CD14-positive monocyte (primary cell): ENCODE data around the gene SEMA6B. TPM values are rescaled to one million over a fixed set of nuclear protein-coding genes. Genes with fewer than 3 reads are reported as not detected.

Experiments used
- DNase-seq, 3 donors: peaks; one replicate each; pipeline ENCODE4 v3.0.0-alpha.2; 2011 to 2022
- H2AFZ ChIP-seq: 2 replicates; pipeline ENCODE4 v1.6.0; 2012; ENCODE audit warnings: mild to moderate bottlenecking, low read depth, low read length, inconsistent platforms; ENCODE audit not compliant: insufficient read depth, poor library complexity, severe bottlenecking
- H3K27ac ChIP-seq, 2 donors: 1 replicate in 1 of 2; 2 replicates in 1 of 2; pipeline ENCODE4 v1.5.1; 2012 to 2013; ENCODE audit warnings: low read length in 2 of 2, control low read depth in 1 of 2, inconsistent platforms in 1 of 2, low read depth in 1 of 2, mild to moderate bottlenecking in 1 of 2
- H3K27me3 ChIP-seq, 2 donors: one replicate each; pipeline versions ENCODE4 v1.6.0 to v1.6.1; 2011 to 2013; ENCODE audit warnings: low read length in 2 of 2; ENCODE audit not compliant: control insufficient read depth in 2 of 2, insufficient read depth in 2 of 2
- H3K36me3 ChIP-seq, 2 donors: replicated peaks in 1 of 2; 1 replicate in 1 of 2; 2 replicates in 1 of 2; pipeline versions ENCODE4 v1.5.1 to v1.6.1; 2012 to 2013; ENCODE audit warnings: low read length in 2 of 2, control low read depth in 1 of 2, inconsistent platforms in 1 of 2, mild to moderate bottlenecking in 1 of 2; ENCODE audit not compliant: insufficient read depth in 2 of 2, control insufficient read depth in 1 of 2
- H3K4me1 ChIP-seq, 2 donors: 1 replicate in 1 of 2; 2 replicates in 1 of 2; pipeline versions ENCODE4 v1.5.1 to v1.6.1; 2012 to 2013; ENCODE audit warnings: low read length in 2 of 2, control low read depth in 1 of 2, inconsistent platforms in 1 of 2, mild to moderate bottlenecking in 1 of 2, moderate library complexity in 1 of 2; ENCODE audit not compliant: insufficient read depth in 2 of 2, control insufficient read depth in 1 of 2
- H3K4me2 ChIP-seq: replicated peaks from 2 replicates; pipeline ENCODE3; 2012; ENCODE audit warnings: low read length, moderate library complexity, mild to moderate bottlenecking; ENCODE audit not compliant: poor library complexity, severe bottlenecking; ENCODE audit errors: extremely low read depth
- H3K4me3 ChIP-seq, 3 experiments: fragments of 200-600 bp in 1 of 3; sonication (generic) in 1 of 3; replicated peaks in 1 of 3; 1 replicate in 2 of 3; 2 replicates in 1 of 3; pipeline ENCODE4 v1.5.1; 2011 to 2013; ENCODE audit warnings: low read length in 3 of 3, mild to moderate bottlenecking in 3 of 3, control low read depth in 2 of 3, low read depth in 2 of 3, inconsistent platforms in 1 of 3, moderate library complexity in 1 of 3
- H3K79me2 ChIP-seq: 2 replicates; pipeline ENCODE4 v1.6.0; 2012; ENCODE audit warnings: mild to moderate bottlenecking, control low read depth, inconsistent platforms, low read length, moderate library complexity; ENCODE audit not compliant: insufficient read depth
- H3K9ac ChIP-seq: 2 replicates; pipeline ENCODE4 v1.6.0; 2017; ENCODE audit warnings: low read length, mild to moderate bottlenecking; ENCODE audit not compliant: insufficient read depth, poor library complexity, severe bottlenecking
- H3K9me3 ChIP-seq, 2 donors: replicated peaks in 1 of 2; 1 replicate in 1 of 2; 2 replicates in 1 of 2; pipeline versions ENCODE4 v1.5.1 to v1.6.1; 2012 to 2013; ENCODE audit warnings: low read length in 2 of 2, control low read depth in 1 of 2; ENCODE audit not compliant: control insufficient read depth in 1 of 2, insufficient read depth in 1 of 2
- H4K20me1 ChIP-seq: 2 replicates; pipeline ENCODE4 v1.6.0; 2012; ENCODE audit warnings: mild to moderate bottlenecking, low read length, control low read depth, moderate library complexity; ENCODE audit not compliant: insufficient read depth
- H3K27ac Mint-ChIP-seq, 7 donors: one replicate each; pipeline ENCODE4 v1.8.0; 2020; ENCODE audit warnings: mild to moderate bottlenecking in 7 of 7, mixed read lengths in 7 of 7, moderate library complexity in 6 of 7, inconsistent platforms in 2 of 7
- H3K27me3 Mint-ChIP-seq, 3 donors: one replicate each; pipeline ENCODE4 v1.8.0; 2021 to 2022; ENCODE audit warnings: low read depth in 3 of 3, mild to moderate bottlenecking in 3 of 3, mixed read lengths in 3 of 3, moderate library complexity in 3 of 3, inconsistent platforms in 1 of 3
- H3K36me3 Mint-ChIP-seq, 2 donors: one replicate each; pipeline ENCODE4 v1.8.0; 2020; ENCODE audit warnings: mixed read lengths in 2 of 2, inconsistent platforms in 1 of 2, mild to moderate bottlenecking in 1 of 2
- H3K4me1 Mint-ChIP-seq: one replicate; pipeline ENCODE4 v1.8.0; 2020; ENCODE audit warnings: mild to moderate bottlenecking, mixed read lengths
- H3K4me3 Mint-ChIP-seq, 2 donors: one replicate each; pipeline ENCODE4 v1.8.0; 2020; ENCODE audit warnings: mild to moderate bottlenecking in 2 of 2, mixed read lengths in 2 of 2, moderate library complexity in 1 of 2
- H3K9me3 Mint-ChIP-seq, 7 donors: one replicate each; pipeline ENCODE4 v1.8.0; 2020 to 2022; ENCODE audit warnings: mixed read lengths in 7 of 7, mild to moderate bottlenecking in 6 of 7, moderate library complexity in 6 of 7, inconsistent platforms in 2 of 7
- CTCF ChIP-seq: fragments of 200-600 bp; IDR thresholded peaks from one replicate; pipeline ENCODE4 v1.8.0; 2022; ENCODE audit warnings: antibody characterized with exemption, mild to moderate bottlenecking
- WGBS: methylation state at CpG from one replicate; pipeline ENCODE4 v1.1.5; 2013; ENCODE audit warnings: missing lambda C conversion rate; ENCODE audit not compliant: insufficient coverage; 5-methylcytosine and 5-hydroxymethylcytosine counted together
- intact Hi-C, 2 donors: fragments of 100-400 bp; cut with micrococcal nuclease; formaldehyde crosslinking; loops; one replicate each; pipeline versions ENCODE4 v1.15.0 to v1.15.1; 2023
- polyA plus RNA-seq, 3 donors: library from polyadenylated mRNA; depleted of rRNA in 1 of 3; unstranded in 2 of 3; stranded (reverse) in 1 of 3; fragments of 300-500 nt in 2 of 3; fragments of >200 nt in 1 of 3; fragmentation: Illumina TruSeq in 2 of 3; gene quantifications; 1 replicate in 2 of 3; 2 replicates in 1 of 3; pipeline ENCODE4 v1.2.3, GENCODE V29; 2012 to 2021

SEMA6B gene
- polyA plus RNA-seq, 3 donors = 0.12 to 1.6 (median 0.87) TPM

- Histone ChIP-seq H3K9me3 (no peaks in the 10 kb centered on the region), H2AFZ (no peak overlapping the region), H3K4me1 (peaks cover 0 to 6% of the 10 kb centered on the region in 2 donors), H4K20me1 (no peaks in the 10 kb centered on the region), H3K4me2 (no peak overlapping the region), H3K36me3 (peaks cover 0 to 2% of the 10 kb centered on the region in 2 donors), H3K9ac (no peak overlapping the region), H3K79me2 (no peaks in the 10 kb centered on the region), H3K27me3 (no peaks in the 10 kb centered on the region), H3K27ac (no peak overlapping the region), H3K4me3 (no peak overlapping the region)
- no peaks in the 10 kb centered on the region for H3K9me3 Mint-ChIP-seq
- no peak for TF ChIP-seq CTCF
- WGBS = 85% methylated on average over 36 of the region's 37 CpGs
- peaks cover 7% of the 10 kb centered on the region for H3K4me1 Mint-ChIP-seq
- H3K27me3 Mint-ChIP-seq = peaks cover 3 to 7% (median 4%) of the 10 kb centered on the region in 3 donors
- intact Hi-C loops = no loop called here
- H3K27ac Mint-ChIP-seq = no peak overlapping the region
- H3K4me3 Mint-ChIP-seq = no peak overlapping the region
- DNase-seq = no peak
- H3K36me3 Mint-ChIP-seq = peaks cover 9 to 15% of the 10 kb centered on the region in 2 donors
Measured at GRCh38 chr19:4510435-4511255, 48.8 kb downstream of the SEMA6B start.

DNA sequence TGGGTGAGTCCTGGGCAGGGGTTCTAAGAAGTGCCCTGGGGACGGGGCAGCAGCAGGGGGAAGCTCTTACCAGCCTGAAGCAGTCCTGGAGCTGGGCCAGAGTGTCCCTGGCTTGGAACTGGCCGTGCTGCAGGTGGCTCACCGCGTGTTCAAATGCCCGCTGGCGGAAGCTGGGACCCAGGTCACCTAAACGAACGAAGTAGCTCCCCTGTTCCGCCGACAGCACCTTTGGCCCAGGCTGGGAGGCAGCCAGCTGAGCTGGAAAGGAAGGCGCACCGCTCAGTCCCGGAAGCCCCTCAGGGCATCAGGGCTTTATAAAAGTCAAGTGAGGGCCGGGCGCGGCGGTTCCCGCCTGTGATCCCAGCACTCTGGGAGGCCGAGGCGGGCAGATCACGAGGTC lies 50.8 kb downstream of the SEMA6B start:
- H3K27me3 ChIP-seq = no peaks in the 10 kb centered on the region
- no peak overlapping the region for H3K4me2 ChIP-seq
- no peak overlapping the region for H3K9ac ChIP-seq
- H3K9me3 ChIP-seq = no peaks in the 10 kb centered on the region
- no peak overlapping the region for H3K27ac ChIP-seq
- TF ChIP-seq CTCF = no peak
- no peaks in the 10 kb centered on the region for H3K9me3 Mint-ChIP-seq
- 95% methylated on average over 13 of the region's 21 CpGs for WGBS
- H3K4me1 ChIP-seq = peaks cover 0 to 6% of the 10 kb centered on the region in 2 donors
- no peak overlapping the region for H2AFZ ChIP-seq
- H3K4me1 Mint-ChIP-seq = peaks cover 7% of the 10 kb centered on the region
- H3K27me3 Mint-ChIP-seq = peaks cover 1 to 3% (median 1%) of the 10 kb centered on the region in 3 donors
- H4K20me1 ChIP-seq = no peaks in the 10 kb centered on the region
- H3K4me3 ChIP-seq = no peak overlapping the region
- no peak overlapping the region for H3K27ac Mint-ChIP-seq
- no peak overlapping the region for H3K4me3 Mint-ChIP-seq
- H3K36me3 ChIP-seq = peaks cover 0 to 8% of the 10 kb centered on the region in 2 donors
- H3K79me2 ChIP-seq = no peaks in the 10 kb centered on the region
- peaks cover 15 to 26% of the 10 kb centered on the region in 2 donors for H3K36me3 Mint-ChIP-seq
- intact Hi-C loops = no loop called here
- no peak for DNase-seq
